Measurements from ENCODE around the gene DNAH17.

DNAH17 gene

DNA sequence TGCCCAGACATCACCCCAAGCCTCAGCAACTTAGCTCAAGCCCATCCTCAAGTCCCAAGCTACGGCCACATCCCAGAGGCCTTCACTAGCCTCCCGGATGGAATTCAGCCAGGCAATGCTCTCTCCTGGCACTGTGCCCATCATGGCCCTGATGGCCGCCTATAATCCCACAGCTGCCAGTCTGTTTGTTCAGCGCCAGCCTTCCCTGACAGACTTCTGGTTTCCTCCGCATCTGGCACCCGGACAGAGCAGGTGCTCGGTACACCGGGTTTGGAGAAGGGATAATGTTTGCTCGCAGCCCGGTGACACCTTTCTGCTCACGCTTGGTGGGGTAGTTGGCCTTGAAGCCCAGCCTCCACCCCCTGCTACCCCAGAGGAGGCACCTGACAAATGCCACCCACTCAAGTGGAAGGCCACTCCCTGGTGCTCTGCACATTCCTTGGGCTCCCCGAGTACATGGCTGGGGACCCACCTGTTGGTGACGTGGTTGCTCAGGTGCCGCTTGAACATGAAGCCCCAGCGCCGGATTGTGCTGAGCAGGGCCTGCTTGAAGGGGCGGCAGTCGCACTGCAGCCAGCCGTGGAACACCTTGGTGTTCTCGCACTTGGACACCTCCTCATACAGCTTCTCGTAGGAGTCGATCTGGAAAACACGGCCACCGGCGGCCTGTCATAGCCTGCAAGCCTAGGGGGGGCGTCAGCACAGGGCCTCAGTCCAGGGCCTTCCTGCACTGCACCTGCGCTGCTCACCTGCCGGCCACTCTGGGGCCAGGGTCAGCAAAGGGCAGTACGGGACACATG, 47.1 kb downstream of the DNAH17 start:
- ChIA-PET POLR2A (no interaction called here), CTCF (interaction anchor here (0.6 kb wide), 1 partner anchor 103 kb away, joined by 3 read pairs; no protein-coding TSS in a partner anchor)

DNA sequence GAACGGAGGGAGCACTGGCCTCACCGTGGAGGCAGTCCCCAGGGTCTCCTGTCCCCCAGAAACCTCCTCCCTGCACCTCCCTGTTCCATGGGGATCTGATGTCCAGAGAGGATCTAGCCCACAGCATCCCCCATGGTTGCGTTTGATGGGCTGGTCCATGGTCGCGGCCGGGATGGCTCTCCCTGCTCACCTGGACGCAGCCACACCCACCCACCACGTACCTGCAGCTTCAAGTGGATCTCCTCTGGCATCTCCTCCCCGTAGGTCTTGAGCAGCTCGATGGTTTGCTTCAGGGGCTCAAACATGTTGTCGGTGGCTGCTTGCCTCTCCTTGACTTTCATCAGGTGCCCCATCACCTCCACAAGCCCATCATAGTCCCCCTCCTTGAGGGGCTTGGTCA, 47.9 kb downstream of the DNAH17 start:
- ChIA-PET POLR2A (no interaction called here), CTCF (interaction anchor here (0.5 to 0.6 kb wide), 2 partner anchors 103 to 240 kb away, joined by 3 read pairs; no protein-coding TSS in a partner anchor)
- Histone ChIP-seq H3K4me3 (ENCODE audit: low read depth, low read length) (no peak overlapping the region), H3K9me3 (ENCODE audit: control insufficient read depth, insufficient read depth, low read depth, low read length) (no peaks in the 10 kb centered on the region), H3K36me3 (ENCODE audit: control insufficient read depth in 2 of 2, insufficient read depth in 1 of 2, low read length in 2 of 2) (no peaks in the 10 kb centered on the region), H3K27ac (ENCODE audit: extremely low read depth, low read depth, low read length) (no peak overlapping the region), H3K4me1 (ENCODE audit: control insufficient read depth, insufficient read depth, low read length) (no peaks in the 10 kb centered on the region)
- TF ChIP-seq ZNF510 (tag by site-specific recombination; IDR thresholded peaks at IDR 0.05; ENCODE audit: insufficient replicate concordance) (no peak), IKZF3 (tag by site-specific recombination; IDR thresholded peaks at IDR 0.05) (no peak), ZSCAN16 (tag by site-specific recombination; IDR thresholded peaks at IDR 0.05) (no peak), ZNF423 (tag by site-specific recombination; IDR thresholded peaks at IDR 0.05) (no peak), ZNF394 (tag by site-specific recombination; IDR thresholded peaks at IDR 0.05; ENCODE audit: borderline replicate concordance) (no peak), ZNF202 (tag by site-specific recombination; IDR thresholded peaks at IDR 0.05; ENCODE audit: borderline replicate concordance) (no peak), ZNF600 (tag by site-specific recombination; IDR thresholded peaks at IDR 0.05) (no peak), HOXC10 (CRISPR knock-in tag; IDR thresholded peaks at IDR 0.05) (no peak), ZNF391 (tag by site-specific recombination; IDR thresholded peaks at IDR 0.05; ENCODE audit: borderline replicate concordance, low read depth) (no peak), SP3 (tag by site-specific recombination; IDR thresholded peaks at IDR 0.05) (no peak), ZNF791 (tag by site-specific recombination; IDR thresholded peaks at IDR 0.05) (no peak), ZNF302 (tag by site-specific recombination; IDR thresholded peaks at IDR 0.05; ENCODE audit: low read depth) (no peak)
- TF ChIP-seq, protein P1, sequence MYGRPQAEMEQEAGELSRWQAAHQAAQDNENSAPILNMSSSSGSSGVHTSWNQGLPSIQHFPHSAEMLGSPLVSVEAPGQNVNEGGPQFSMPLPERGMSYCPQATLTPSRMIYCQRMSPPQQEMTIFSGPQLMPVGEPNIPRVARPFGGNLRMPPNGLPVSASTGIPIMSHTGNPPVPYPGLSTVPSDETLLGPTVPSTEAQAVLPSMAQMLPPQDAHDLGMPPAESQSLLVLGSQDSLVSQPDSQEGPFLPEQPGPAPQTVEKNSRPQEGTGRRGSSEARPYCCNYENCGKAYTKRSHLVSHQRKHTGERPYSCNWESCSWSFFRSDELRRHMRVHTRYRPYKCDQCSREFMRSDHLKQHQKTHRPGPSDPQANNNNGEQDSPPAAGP (tag by site-specific recombination; IDR thresholded peaks at IDR 0.05) = no peak
- TF ChIP-seq, protein P2, sequence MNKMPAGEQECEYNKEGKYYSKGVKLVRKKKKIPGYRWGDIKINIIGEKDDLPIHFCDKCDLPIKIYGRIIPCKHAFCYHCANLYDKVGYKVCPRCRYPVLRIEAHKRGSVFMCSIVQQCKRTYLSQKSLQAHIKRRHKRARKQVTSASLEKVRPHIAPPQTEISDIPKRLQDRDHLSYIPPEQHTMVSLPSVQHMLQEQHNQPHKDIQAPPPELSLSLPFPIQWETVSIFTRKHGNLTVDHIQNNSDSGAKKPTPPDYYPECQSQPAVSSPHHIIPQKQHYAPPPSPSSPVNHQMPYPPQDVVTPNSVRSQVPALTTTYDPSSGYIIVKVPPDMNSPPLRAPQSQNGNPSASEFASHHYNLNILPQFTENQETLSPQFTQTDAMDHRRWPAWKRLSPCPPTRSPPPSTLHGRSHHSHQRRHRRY (tag by site-specific recombination; IDR thresholded peaks at IDR 0.05) = no peak
- TF ChIP-seq, protein P3, sequence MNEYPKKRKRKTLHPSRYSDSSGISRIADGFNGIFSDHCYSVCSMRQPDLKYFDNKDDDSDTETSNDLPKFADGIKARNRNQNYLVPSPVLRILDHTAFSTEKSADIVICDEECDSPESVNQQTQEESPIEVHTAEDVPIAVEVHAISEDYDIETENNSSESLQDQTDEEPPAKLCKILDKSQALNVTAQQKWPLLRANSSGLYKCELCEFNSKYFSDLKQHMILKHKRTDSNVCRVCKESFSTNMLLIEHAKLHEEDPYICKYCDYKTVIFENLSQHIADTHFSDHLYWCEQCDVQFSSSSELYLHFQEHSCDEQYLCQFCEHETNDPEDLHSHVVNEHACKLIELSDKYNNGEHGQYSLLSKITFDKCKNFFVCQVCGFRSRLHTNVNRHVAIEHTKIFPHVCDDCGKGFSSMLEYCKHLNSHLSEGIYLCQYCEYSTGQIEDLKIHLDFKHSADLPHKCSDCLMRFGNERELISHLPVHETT (tag by site-specific recombination; IDR thresholded peaks at IDR 0.05) = no peak

More for the DNA sequence above, 47.1 kb downstream of the DNAH17 start:
- no peak overlapping the region for H3K27ac ChIP-seq (ENCODE audit: extremely low read depth, low read depth, low read length)
- H3K4me3 ChIP-seq (ENCODE audit: low read depth, low read length) = no peak overlapping the region
- H3K36me3 ChIP-seq (ENCODE audit: control insufficient read depth in 2 of 2, insufficient read depth in 1 of 2, low read length in 2 of 2) = no peaks in the 10 kb centered on the region
- peaks cover 3% of the 10 kb centered on the region for H3K4me1 ChIP-seq (ENCODE audit: control insufficient read depth, insufficient read depth, low read length)
- TF ChIP-seq SCRT2 (tag by site-specific recombination; IDR thresholded peaks at IDR 0.05) = peak; percentile 89
- TF ChIP-seq SCRT1 (tag by site-specific recombination; IDR thresholded peaks at IDR 0.05; ENCODE audit: borderline replicate concordance) = 0 out of 2 replicates have a peak, but pooled peaks have one; percentile 13
- no peak for TF ChIP-seq ZNF510 (tag by site-specific recombination; IDR thresholded peaks at IDR 0.05; ENCODE audit: insufficient replicate concordance)
- no peaks in the 10 kb centered on the region for H3K9me3 ChIP-seq (ENCODE audit: control insufficient read depth, insufficient read depth, low read depth, low read length)

DNA sequence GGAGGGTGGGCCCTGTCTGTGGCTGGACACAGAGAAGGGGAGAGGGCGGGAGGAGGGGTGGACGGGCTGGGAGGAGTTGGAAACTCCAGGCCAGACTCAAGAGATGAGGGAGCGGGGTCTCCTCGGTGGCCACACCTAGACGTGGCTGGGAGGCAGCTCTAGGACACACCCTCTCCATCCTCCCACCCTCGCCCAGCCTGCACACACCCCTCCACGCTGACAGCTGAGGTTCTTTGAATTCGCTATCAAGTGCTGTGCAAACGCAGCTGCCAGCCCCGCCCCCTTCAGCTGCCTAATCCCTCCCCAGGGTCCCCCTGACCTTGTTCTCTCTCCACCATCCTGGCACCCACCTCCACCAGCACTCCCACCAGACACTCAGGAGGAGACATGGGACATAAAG, 48.7 kb downstream of the DNAH17 start:
- Histone ChIP-seq H3K4me3 (ENCODE audit: low read depth, low read length) (no peak overlapping the region), H3K36me3 (ENCODE audit: control insufficient read depth in 2 of 2, insufficient read depth in 1 of 2, low read length in 2 of 2) (no peaks in the 10 kb centered on the region), H3K27ac (ENCODE audit: extremely low read depth, low read depth, low read length) (no peak overlapping the region), H3K4me1 (ENCODE audit: control insufficient read depth, insufficient read depth, low read length) (no peaks in the 10 kb centered on the region), H3K9me3 (ENCODE audit: control insufficient read depth, insufficient read depth, low read depth, low read length) (no peaks in the 10 kb centered on the region)
- POLR2A ChIA-PET = no interaction called here
- TF ChIP-seq KLF1 (tag by site-specific recombination; IDR thresholded peaks at IDR 0.05) = peak; percentile 98
- no peak for TF ChIP-seq ZNF302 (tag by site-specific recombination; IDR thresholded peaks at IDR 0.05; ENCODE audit: low read depth)
- peak; percentile 59 for TF ChIP-seq KLF10 (tag by site-specific recombination; IDR thresholded peaks at IDR 0.05)
- no peak for TF ChIP-seq ZBTB8A (tag by site-specific recombination; IDR thresholded peaks at IDR 0.05)
- TF ChIP-seq KLF9 (tag by site-specific recombination; IDR thresholded peaks at IDR 0.05; ENCODE audit: low read depth) = peak; percentile 46; the same call in 1 of the 2 replicates
- no peak for TF ChIP-seq ZNF423 (tag by site-specific recombination; IDR thresholded peaks at IDR 0.05)
- CTCF ChIA-PET = interaction anchor here (0.5 kb wide), 1 partner anchor 239 kb away, joined by 3 read pairs; no protein-coding TSS in a partner anchor

All from HEK293 (cell line).